ENCODE results near the gene ABCA8. TPM values are rescaled to one million over a fixed set of nuclear protein-coding genes. Genes with fewer than 3 reads are reported as not detected.

The ABCA8 gene
- total and polyA plus RNA-seq, 10 of the 15 experiments (the other 5 are each of a cell fraction or from before 2014, with no cell fraction given) = 0.05 to 0.15 TPM; not detected in 8

- TF ChIP-seq IKZF2 (IDR thresholded peaks at IDR 0.05) (peak; percentile 32 to 43; a peak in 2 of 4 replicates), KDM1A (IDR thresholded peaks at IDR 0.05; ENCODE audit: borderline replicate concordance) (no peak), STAT1 (conservative IDR thresholded peaks at IDR 0.05) (no peak), ZNF384 (IDR thresholded peaks at IDR 0.05; ENCODE audit: borderline replicate concordance, low read depth, low read length) (no peak), TBL1XR1 (IDR thresholded peaks at IDR 0.05; ENCODE audit: low read depth, low read length) (no peak), IKZF1 (conservative IDR thresholded peaks at IDR 0.05) (peak; percentile 54), MTA2 (IDR thresholded peaks at IDR 0.05; ENCODE audit: low read depth) (peak; percentile 80), EP300 (IDR thresholded peaks at IDR 0.05; ENCODE audit: borderline replicate concordance in 1 of 2, control insufficient read depth in 1 of 2, low read depth in 2 of 2, low read length in 2 of 2) (peak in 1 of 2 experiments; percentile 39; a peak in 1 of 4 replicates), MYB (IDR thresholded peaks at IDR 0.05; ENCODE audit: borderline replicate concordance, low read depth, low read length) (no peak), CREB1 (IDR thresholded peaks at IDR 0.05; ENCODE audit: low read depth) (no peak), NR2F1 (conservative IDR thresholded peaks at IDR 0.05) (peak; percentile 96), ASH2L (IDR thresholded peaks at IDR 0.05; ENCODE audit: borderline replicate concordance, low read depth) (no peak), RBBP5 (conservative IDR thresholded peaks at IDR 0.05) (no peak), BHLHE40 (IDR thresholded peaks at IDR 0.05; ENCODE audit: borderline replicate concordance in 1 of 2, low read depth in 2 of 2, low read length in 1 of 2) (peak in 1 of 2 experiments; percentile 15; a peak in 1 of 4 replicates), TARDBP (IDR thresholded peaks at IDR 0.05; ENCODE audit: borderline replicate concordance) (no peak), POLR2AphosphoS5 (IDR thresholded peaks at IDR 0.05; ENCODE audit: low read length) (no peak), RAD51 (IDR thresholded peaks at IDR 0.05) (no peak), EED (IDR thresholded peaks at IDR 0.05; ENCODE audit: low read depth) (no peak), MEF2B (IDR thresholded peaks at IDR 0.05; ENCODE audit: partially characterized antibody, poor library complexity, severe bottlenecking) (peak; percentile 11), CBX3 (IDR thresholded peaks at IDR 0.05; ENCODE audit: borderline replicate concordance, low read depth) (no peak), ZBTB40 (IDR thresholded peaks at IDR 0.05; ENCODE audit: borderline replicate concordance) (no peak), BRCA1 (IDR thresholded peaks at IDR 0.05; ENCODE audit: low read depth, low read length) (no peak), KLF5 (IDR thresholded peaks at IDR 0.05; ENCODE audit: partially characterized antibody) (no peak), POU2F2 (IDR thresholded peaks at IDR 0.05; ENCODE audit: borderline replicate concordance, low read depth, low read length) (peak; percentile 70; the same call in 1 of the 3 replicates), JUNB (IDR thresholded peaks at IDR 0.05) (no peak), LARP7 (IDR thresholded peaks at IDR 0.05) (no peak), PAX5 (IDR thresholded peaks at IDR 0.05; ENCODE audit: borderline replicate concordance, low read depth, low read length) (no peak)
These were observed 111.7 kb downstream of the ABCA8 start (continued) for GRCh38 chr17:68843522-68843921.

Data from GM12878 (cell line).